Kidney glomerular epithelial cell (primary cell): ENCODE measurements around the gene CLSTN2.

Source experiments
- DNase-seq: peaks from one replicate; lab custom pipeline; 2025; lab: John Stamatoyannopoulos, UW

Gene CLSTN2

DNA sequence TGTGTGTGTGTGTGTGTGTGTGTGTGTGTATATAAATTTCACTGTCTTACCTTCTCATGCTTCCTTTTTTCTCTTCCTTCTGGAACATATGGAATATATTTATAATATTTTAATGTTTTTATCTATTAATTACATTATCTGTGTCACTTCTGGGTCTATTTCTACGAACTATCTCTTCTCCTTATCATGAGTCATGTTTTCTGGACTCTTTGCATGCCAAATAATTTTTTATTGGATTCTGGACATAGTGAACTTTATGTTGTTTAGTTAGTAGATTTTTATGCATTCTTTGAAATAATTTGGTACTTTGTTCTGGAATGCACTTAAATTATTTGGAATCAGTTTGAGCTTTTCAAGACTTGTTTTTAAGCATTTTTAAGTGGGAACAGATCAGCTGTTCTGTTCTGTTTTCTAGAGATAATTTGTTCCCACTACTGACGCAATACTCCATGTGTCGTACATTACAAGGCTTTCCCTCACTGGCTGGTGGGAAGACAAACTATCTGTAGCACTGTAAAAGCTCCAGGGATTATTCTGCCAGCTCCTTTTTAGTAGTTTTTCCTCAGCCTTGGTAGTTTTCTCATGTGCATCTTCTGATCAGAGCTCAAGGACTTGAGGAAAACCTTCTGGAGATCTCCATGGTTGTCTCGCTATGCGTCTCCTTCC lies 302.0 kb downstream of the CLSTN2 start:
- DNase-seq, result no peak

DNA sequence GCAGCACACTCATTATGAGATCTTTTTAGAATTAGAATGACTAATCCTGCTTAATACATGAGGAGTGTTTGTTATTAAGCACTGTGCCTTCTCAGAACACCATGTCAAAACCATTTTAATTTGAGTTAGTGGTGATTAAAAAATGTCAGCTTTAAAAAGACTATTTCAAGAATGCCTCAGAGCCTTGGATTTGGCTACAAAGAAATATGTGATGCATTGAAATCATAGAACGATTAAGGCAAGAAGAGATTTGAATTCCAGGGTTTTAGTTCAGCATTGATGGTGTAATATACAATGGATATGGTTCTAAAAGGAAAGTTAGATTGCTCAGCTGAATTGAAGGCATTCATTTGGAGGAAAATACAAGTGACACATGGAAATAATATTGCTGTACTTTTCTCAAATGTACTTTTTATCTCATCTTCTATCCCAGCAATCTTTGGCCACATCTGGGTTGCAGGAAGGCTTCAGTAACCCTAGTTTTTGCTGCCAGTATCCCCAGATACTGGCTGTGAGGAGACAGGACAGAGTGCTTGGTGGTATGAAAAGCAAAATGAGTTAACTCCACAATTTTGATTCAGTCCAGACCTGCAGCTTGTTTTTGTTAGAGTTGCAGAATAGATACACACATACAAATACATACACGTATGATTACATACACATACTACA lies 303.8 kb downstream of the CLSTN2 start:
- DNase-seq, result no peak

DNA sequence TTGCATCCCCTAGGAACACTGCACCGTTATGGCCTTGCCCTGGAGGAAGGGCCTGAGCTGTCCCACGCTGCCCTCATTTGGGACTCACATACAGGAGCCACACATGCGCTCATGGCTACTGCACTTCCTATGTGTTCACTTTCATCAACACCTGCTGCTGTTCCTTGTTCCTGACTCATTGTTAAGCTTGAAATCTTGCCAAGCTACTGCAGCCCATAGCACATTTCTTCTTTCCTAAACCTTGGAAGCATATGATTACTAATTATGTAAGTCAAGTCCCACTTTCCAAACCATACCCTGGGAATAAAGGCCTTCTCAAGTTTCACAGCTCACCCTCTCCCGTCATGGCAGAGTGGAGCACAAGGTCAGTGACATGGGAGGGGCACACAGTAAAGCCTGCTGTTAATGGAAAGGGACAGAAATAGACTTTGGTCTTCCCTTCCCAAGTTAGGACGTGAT lies 307.9 kb downstream of the CLSTN2 start:
- DNase-seq, result peak; percentile 74

DNA sequence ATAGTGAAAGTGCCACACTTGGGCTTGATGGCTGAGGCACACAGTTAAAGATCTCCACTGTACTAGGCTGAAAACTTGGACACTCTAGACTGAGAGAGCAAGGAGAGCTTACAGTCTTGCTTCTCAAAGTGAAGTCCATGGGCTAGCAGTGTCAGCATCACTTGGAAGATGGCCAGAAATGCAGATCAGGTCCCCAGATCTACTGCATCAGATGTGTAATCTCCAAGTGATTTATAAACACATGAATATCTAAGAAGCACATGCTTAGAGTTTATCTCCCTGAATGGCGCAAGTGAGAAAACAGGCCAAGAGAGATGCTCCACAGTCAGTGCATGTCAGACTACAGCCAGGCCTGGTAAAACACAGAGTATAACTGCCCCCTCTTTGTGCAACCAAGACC lies 308.6 kb downstream of the CLSTN2 start:
- DNase-seq, result no peak

DNA sequence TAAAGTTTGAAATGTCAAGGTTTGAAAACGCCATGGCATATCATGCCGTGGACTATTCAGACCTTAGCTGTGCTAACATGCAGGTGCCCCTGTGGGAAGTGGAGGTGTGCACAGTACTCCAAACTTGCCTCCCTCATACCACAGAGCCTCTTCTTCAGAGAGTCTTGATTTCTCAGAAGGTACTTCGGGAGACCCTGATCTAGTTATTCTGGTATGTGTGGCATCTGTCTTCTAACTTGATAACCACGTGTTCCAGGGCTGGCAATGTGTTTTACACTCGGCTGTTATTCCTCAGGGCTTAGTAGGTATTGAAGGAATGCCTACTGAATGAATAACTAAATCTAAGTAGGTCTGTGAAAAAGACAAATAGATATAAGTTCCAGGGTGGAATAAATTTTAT lies 309.9 kb downstream of the CLSTN2 start:
- peak; percentile 82 for DNase-seq

- DNase-seq, result no peak
Observed at GRCh38 chr3:140246578-140246977, 311.6 kb downstream of the CLSTN2 start.

DNA sequence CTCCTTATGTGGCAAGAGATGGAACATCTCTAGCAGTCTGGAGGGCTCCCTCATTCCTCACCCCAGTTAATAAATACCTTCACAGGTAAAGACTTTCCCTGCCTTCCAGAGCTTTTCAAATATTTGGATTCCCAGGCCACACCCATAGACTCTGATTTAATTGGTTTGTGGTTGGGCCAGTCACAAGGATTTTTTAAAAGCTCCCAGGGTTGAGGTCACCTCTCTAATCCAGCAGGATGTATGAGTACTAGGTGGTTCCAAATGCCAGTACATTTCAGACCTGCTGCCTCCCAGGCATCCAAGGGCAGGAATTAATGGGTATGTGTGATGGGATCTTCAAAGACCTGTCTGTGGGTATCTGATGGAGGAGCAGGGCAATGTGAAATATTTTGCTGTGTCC lies 312.8 kb downstream of the CLSTN2 start:
- DNase-seq, result no peak

DNA sequence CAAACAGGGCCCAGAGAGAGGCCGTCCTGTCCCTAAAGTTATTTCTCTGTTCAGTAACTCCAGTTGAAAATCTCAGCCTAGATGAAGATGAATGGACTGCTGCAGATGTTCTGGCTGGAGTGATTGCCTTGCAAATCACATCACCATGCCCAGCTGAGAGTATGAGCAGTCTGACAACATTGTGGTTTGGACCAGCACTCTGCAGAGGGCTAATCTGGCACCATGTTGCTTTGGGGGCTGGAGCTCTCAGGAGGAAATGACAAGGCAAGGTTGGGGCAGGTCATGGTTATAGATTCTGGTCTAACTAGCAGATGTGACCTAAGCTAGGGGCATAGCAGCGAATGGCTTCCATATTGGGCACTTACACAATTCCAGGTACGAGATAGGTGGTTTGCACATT lies 314.2 kb downstream of the CLSTN2 start:
- no peak for DNase-seq

DNA sequence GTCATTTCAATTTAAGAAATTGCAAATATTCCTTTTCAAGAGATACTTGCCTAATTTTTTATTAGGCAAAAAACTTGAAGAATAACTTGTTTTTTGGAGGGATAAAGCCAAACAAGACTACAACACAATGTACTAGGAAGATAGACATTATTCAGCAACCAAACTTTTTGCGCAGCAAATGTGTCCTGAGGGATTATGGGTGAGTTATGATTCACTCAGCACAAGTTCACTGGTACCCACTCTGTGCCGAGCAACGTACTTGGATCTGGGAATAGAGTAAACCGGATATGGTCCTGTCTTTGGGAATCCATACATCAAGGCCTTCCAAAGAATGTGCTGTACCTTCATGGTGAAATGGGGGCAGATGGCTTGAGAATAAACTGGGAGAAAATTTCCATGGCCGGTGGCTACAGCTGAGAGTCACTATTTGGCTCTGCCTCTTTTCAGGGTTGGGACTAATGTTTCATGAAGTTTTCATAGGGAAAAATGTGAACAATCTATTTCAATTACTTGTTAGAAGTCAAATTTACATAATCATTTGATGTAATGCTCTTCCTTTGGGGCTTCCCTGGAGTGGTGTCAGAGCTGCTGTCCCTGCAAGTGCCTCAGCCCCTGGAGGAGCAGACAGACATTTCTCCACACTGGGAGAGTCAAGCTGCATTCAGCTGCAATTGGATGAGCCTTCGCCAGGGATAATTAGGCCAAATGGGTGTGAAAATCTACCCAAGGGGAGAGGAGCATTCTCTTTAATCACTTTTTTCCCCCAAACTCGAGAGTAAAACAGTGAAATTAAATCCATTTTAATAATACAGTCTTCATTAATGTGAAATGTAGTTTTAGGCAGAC lies 315.2 kb downstream of the CLSTN2 start:
- no peak for DNase-seq

- no peak for DNase-seq
Observed at GRCh38 chr3:140250945-140251344, 316.0 kb downstream of the CLSTN2 start.

- DNase-seq, result no peak
Observed at GRCh38 chr3:140251678-140252077, 316.7 kb downstream of the CLSTN2 start.

DNA sequence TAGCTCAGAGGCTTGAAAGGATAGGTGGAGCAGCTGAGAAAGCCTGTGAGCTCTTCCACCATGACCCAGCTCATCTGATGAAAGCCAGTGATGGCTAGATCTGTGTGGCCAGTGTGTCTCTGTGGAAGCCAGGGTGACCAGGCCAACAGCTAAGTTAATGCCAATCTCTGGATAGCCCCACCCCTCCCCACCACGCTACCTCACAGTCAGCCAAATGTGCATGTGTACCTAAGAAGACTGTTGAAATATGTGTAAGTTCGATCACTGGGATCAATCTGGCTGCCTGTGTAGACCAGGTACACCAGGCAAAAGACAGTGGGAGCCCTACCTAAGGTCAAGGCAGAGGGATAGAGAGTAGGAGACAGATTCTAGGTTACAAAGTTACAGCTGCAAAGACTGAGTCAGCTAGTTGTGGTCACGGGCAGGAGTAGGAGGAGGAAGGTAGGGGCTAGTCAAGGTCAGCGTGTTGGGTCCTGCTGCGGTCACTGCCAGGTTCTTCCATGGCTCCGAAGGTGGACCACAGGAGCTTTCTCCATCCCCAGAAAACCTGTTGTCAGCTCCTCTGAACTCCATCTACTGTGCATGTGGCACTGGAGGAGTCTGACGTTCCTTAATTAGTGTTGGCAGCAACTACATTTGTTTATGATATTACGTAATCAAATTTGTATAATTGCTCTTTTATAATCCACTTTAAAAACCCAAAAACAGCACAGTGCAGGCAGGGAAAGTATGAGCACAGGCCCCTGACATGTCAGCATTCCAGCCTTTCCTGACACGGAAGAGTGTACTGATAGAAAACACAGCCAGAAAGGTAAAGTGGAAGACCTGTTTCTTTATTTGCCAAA lies 318.0 kb downstream of the CLSTN2 start:
- no peak for DNase-seq

DNA sequence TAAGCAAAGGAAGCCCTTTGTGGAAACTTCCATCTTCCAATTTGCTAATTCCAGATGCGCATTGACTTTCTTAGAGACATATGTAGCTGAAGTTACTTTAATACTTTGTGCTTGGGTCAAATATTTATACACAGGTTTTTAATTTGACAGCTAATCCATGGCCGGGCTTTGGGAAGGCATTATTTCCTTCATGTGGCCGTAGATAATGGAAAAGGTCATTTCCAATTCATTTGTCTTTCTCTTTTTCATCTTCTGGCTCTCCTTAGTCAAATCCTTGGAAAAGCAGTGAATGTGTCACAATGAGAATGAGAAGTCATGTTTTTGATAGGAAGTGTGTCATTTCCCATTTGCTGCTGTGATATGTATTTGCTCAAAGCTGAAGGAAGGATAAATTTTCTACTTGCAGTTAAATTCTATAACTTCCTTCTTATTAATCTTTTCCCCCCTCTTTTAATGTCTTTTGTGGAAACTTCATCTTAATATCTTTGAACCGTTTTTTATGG lies 323.3 kb downstream of the CLSTN2 start:
- DNase-seq, result no peak

DNA sequence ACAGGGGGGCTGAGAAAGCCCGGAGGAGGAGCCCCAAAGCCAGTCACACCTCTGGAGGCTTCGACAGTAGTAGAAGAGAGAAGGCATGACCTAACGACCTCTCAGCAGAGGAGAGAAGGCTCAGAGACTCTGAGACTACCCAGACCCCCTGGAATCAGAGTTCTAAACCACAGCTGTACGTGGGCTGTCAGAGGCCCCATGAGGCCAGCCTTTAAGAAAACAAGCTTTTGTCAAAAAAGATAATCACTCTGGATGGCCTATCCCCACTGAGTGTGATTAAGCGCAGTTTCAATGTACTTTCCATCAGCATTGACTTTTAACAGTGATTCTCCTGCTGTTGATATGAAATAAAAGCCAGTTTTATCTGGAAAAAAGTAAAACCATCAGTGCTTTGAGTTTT lies 330.3 kb downstream of the CLSTN2 start:
- no peak for DNase-seq

DNA sequence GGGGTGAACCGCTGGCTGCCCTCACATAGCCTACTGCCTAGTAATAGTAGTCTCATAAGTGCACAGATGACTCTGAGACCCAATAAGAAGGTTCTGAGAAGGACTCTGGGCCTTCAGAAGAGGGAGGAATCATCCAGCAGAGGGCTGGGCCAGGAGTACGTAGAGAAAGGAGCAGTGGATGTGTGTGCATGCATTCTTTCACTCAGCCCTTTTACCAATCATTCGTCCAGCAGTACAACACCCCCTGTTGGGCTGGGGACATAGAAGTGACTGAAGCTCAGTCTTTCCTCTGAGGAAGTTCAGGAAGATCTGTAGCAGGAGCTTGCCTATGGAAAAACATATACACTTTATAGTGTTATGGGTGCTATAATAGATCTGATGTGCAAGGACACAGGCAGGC lies 333.1 kb downstream of the CLSTN2 start:
- no peak for DNase-seq

- no peak for DNase-seq
Observed at GRCh38 chr3:140268610-140269009, 333.6 kb downstream of the CLSTN2 start.

DNA sequence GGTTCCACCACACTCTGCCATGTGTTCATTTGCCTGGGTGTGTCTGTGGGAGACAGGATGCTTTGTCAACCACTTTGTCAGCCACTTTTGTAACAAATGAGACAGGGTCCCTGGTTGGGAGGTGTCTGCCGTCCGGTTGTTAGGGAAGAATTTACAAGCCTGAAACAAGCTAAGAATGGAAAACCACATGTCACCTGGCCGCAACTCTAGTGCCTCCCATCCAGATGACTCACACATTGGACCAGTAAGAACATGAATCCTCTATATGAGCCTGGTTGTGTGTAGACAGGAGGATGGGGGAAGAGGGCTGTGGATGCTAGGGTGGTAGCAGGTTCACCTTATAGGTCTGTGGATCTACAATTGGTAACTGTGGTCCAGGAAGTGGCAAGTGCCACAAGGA lies 335.3 kb downstream of the CLSTN2 start:
- DNase-seq, result no peak

GRCh38 chr3:140273542-140274195 lies 338.7 kb downstream of the CLSTN2 start:
- no peak for DNase-seq

- DNase-seq, result no peak
Observed at GRCh38 chr3:140274429-140274828, 339.4 kb downstream of the CLSTN2 start.

- peak; percentile 7 for DNase-seq
Observed at GRCh38 chr3:140276703-140277102, 341.7 kb downstream of the CLSTN2 start.

- no peak for DNase-seq
Observed at GRCh38 chr3:140277886-140278285, 342.9 kb downstream of the CLSTN2 start.
